Loucy (cell line): Measurements from ENCODE around the gene PSMD13.

Experiments
- EZH2phosphoT487 ChIP-seq: fragments of 200-600 bp; IDR thresholded peaks from 2 replicates; pipeline ENCODE4 v1.6.1; 2018; ENCODE audit warnings: antibody characterized with exemption, mild to moderate bottlenecking, moderate library complexity, borderline replicate concordance
- TF ChIP-seq, protein P1 (sequence below): fragments of 200-600 bp; sonication (generic); conservative IDR thresholded peaks from 2 replicates; pipeline ENCODE4 v1.5.1; 2014; ENCODE audit warnings: mild to moderate bottlenecking, antibody characterized with exemption, low read length

- TF ChIP-seq, protein P1, sequence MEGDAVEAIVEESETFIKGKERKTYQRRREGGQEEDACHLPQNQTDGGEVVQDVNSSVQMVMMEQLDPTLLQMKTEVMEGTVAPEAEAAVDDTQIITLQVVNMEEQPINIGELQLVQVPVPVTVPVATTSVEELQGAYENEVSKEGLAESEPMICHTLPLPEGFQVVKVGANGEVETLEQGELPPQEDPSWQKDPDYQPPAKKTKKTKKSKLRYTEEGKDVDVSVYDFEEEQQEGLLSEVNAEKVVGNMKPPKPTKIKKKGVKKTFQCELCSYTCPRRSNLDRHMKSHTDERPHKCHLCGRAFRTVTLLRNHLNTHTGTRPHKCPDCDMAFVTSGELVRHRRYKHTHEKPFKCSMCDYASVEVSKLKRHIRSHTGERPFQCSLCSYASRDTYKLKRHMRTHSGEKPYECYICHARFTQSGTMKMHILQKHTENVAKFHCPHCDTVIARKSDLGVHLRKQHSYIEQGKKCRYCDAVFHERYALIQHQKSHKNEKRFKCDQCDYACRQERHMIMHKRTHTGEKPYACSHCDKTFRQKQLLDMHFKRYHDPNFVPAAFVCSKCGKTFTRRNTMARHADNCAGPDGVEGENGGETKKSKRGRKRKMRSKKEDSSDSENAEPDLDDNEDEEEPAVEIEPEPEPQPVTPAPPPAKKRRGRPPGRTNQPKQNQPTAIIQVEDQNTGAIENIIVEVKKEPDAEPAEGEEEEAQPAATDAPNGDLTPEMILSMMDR = no peak
- TF ChIP-seq EZH2phosphoT487 = no peak
Measured at GRCh38 chr11:259413-259812, 22.6 kb downstream of the PSMD13 start.
